CD14-positive monocyte (primary cell): ENCODE data around the gene RHOT1. TPM values are rescaled to one million over a fixed set of nuclear protein-coding genes. Genes with fewer than 3 reads are reported as not detected.
A peak's percentile ranks its signal among the peaks of the same experiment; 100 is the strongest.

ENCODE experiments used
- DNase-seq, 3 donors: peaks; one replicate each; pipeline ENCODE4 v3.0.0-alpha.2; 2011 to 2022
- H2AFZ ChIP-seq: 2 replicates; pipeline ENCODE4 v1.6.0; 2012; ENCODE audit warnings: mild to moderate bottlenecking, low read depth, low read length, inconsistent platforms; ENCODE audit not compliant: insufficient read depth, poor library complexity, severe bottlenecking
- H3K27ac ChIP-seq, 2 donors: 1 replicate in 1 of 2; 2 replicates in 1 of 2; pipeline ENCODE4 v1.5.1; 2012 to 2013; ENCODE audit warnings: low read length in 2 of 2, control low read depth in 1 of 2, inconsistent platforms in 1 of 2, low read depth in 1 of 2, mild to moderate bottlenecking in 1 of 2
- H3K27me3 ChIP-seq, 2 donors: one replicate each; pipeline versions ENCODE4 v1.6.0 to v1.6.1; 2011 to 2013; ENCODE audit warnings: low read length in 2 of 2; ENCODE audit not compliant: control insufficient read depth in 2 of 2, insufficient read depth in 2 of 2
- H3K36me3 ChIP-seq, 2 donors: replicated peaks in 1 of 2; 1 replicate in 1 of 2; 2 replicates in 1 of 2; pipeline versions ENCODE4 v1.5.1 to v1.6.1; 2012 to 2013; ENCODE audit warnings: low read length in 2 of 2, control low read depth in 1 of 2, inconsistent platforms in 1 of 2, mild to moderate bottlenecking in 1 of 2; ENCODE audit not compliant: insufficient read depth in 2 of 2, control insufficient read depth in 1 of 2
- H3K4me1 ChIP-seq, 2 donors: 1 replicate in 1 of 2; 2 replicates in 1 of 2; pipeline versions ENCODE4 v1.5.1 to v1.6.1; 2012 to 2013; ENCODE audit warnings: low read length in 2 of 2, control low read depth in 1 of 2, inconsistent platforms in 1 of 2, mild to moderate bottlenecking in 1 of 2, moderate library complexity in 1 of 2; ENCODE audit not compliant: insufficient read depth in 2 of 2, control insufficient read depth in 1 of 2
- H3K4me2 ChIP-seq: replicated peaks from 2 replicates; pipeline ENCODE3; 2012; ENCODE audit warnings: low read length, moderate library complexity, mild to moderate bottlenecking; ENCODE audit not compliant: poor library complexity, severe bottlenecking; ENCODE audit errors: extremely low read depth
- H3K4me3 ChIP-seq, 3 experiments: fragments of 200-600 bp in 1 of 3; sonication (generic) in 1 of 3; replicated peaks in 1 of 3; 1 replicate in 2 of 3; 2 replicates in 1 of 3; pipeline ENCODE4 v1.5.1; 2011 to 2013; ENCODE audit warnings: low read length in 3 of 3, mild to moderate bottlenecking in 3 of 3, control low read depth in 2 of 3, low read depth in 2 of 3, inconsistent platforms in 1 of 3, moderate library complexity in 1 of 3
- H3K79me2 ChIP-seq: 2 replicates; pipeline ENCODE4 v1.6.0; 2012; ENCODE audit warnings: mild to moderate bottlenecking, control low read depth, inconsistent platforms, low read length, moderate library complexity; ENCODE audit not compliant: insufficient read depth
- H3K9ac ChIP-seq: 2 replicates; pipeline ENCODE4 v1.6.0; 2017; ENCODE audit warnings: low read length, mild to moderate bottlenecking; ENCODE audit not compliant: insufficient read depth, poor library complexity, severe bottlenecking
- H3K9me3 ChIP-seq, 2 donors: replicated peaks in 1 of 2; 1 replicate in 1 of 2; 2 replicates in 1 of 2; pipeline versions ENCODE4 v1.5.1 to v1.6.1; 2012 to 2013; ENCODE audit warnings: low read length in 2 of 2, control low read depth in 1 of 2; ENCODE audit not compliant: control insufficient read depth in 1 of 2, insufficient read depth in 1 of 2
- H4K20me1 ChIP-seq: 2 replicates; pipeline ENCODE4 v1.6.0; 2012; ENCODE audit warnings: mild to moderate bottlenecking, low read length, control low read depth, moderate library complexity; ENCODE audit not compliant: insufficient read depth
- H3K27ac Mint-ChIP-seq, 7 donors: one replicate each; pipeline ENCODE4 v1.8.0; 2020; ENCODE audit warnings: mild to moderate bottlenecking in 7 of 7, mixed read lengths in 7 of 7, moderate library complexity in 6 of 7, inconsistent platforms in 2 of 7
- H3K27me3 Mint-ChIP-seq, 3 donors: one replicate each; pipeline ENCODE4 v1.8.0; 2021 to 2022; ENCODE audit warnings: low read depth in 3 of 3, mild to moderate bottlenecking in 3 of 3, mixed read lengths in 3 of 3, moderate library complexity in 3 of 3, inconsistent platforms in 1 of 3
- H3K36me3 Mint-ChIP-seq, 2 donors: one replicate each; pipeline ENCODE4 v1.8.0; 2020; ENCODE audit warnings: mixed read lengths in 2 of 2, inconsistent platforms in 1 of 2, mild to moderate bottlenecking in 1 of 2
- H3K4me1 Mint-ChIP-seq: one replicate; pipeline ENCODE4 v1.8.0; 2020; ENCODE audit warnings: mild to moderate bottlenecking, mixed read lengths
- H3K4me3 Mint-ChIP-seq, 2 donors: one replicate each; pipeline ENCODE4 v1.8.0; 2020; ENCODE audit warnings: mild to moderate bottlenecking in 2 of 2, mixed read lengths in 2 of 2, moderate library complexity in 1 of 2
- H3K9me3 Mint-ChIP-seq, 7 donors: one replicate each; pipeline ENCODE4 v1.8.0; 2020 to 2022; ENCODE audit warnings: mixed read lengths in 7 of 7, mild to moderate bottlenecking in 6 of 7, moderate library complexity in 6 of 7, inconsistent platforms in 2 of 7
- CTCF ChIP-seq: fragments of 200-600 bp; IDR thresholded peaks from one replicate; pipeline ENCODE4 v1.8.0; 2022; ENCODE audit warnings: antibody characterized with exemption, mild to moderate bottlenecking
- WGBS: methylation state at CpG from one replicate; pipeline ENCODE4 v1.1.5; 2013; ENCODE audit warnings: missing lambda C conversion rate; ENCODE audit not compliant: insufficient coverage; 5-methylcytosine and 5-hydroxymethylcytosine counted together
- intact Hi-C, 2 donors: fragments of 100-400 bp; cut with micrococcal nuclease; formaldehyde crosslinking; loops; one replicate each; pipeline versions ENCODE4 v1.15.0 to v1.15.1; 2023
- polyA plus RNA-seq, 3 donors: library from polyadenylated mRNA; depleted of rRNA in 1 of 3; unstranded in 2 of 3; stranded (reverse) in 1 of 3; fragments of 300-500 nt in 2 of 3; fragments of >200 nt in 1 of 3; fragmentation: Illumina TruSeq in 2 of 3; gene quantifications; 1 replicate in 2 of 3; 2 replicates in 1 of 3; pipeline ENCODE4 v1.2.3, GENCODE V29; 2012 to 2021

The RHOT1 gene
- polyA plus RNA-seq, 3 donors: 45.9 to 60.5 (median 51.9) TPM

- H3K4me2 ChIP-seq: no peak overlapping the region
- peaks cover 68 to 84% of the 10 kb centered on the region in 2 donors for H3K36me3 Mint-ChIP-seq
- H3K4me1 Mint-ChIP-seq: no peaks in the 10 kb centered on the region
- no peaks in the 10 kb centered on the region for H3K9me3 ChIP-seq
- no peak overlapping the region for H2AFZ ChIP-seq
- no peak overlapping the region for H3K4me3 ChIP-seq
- H3K9me3 Mint-ChIP-seq: no peaks in the 10 kb centered on the region
- no peaks in the 10 kb centered on the region for H3K27me3 ChIP-seq
- no peak overlapping the region for H3K9ac ChIP-seq
- H3K27me3 Mint-ChIP-seq: no peaks in the 10 kb centered on the region
- H3K4me1 ChIP-seq: no peaks in the 10 kb centered on the region
- intact Hi-C loops: no loop called here
- WGBS: 100% methylated on average over 5 of the region's 6 CpGs
- H4K20me1 ChIP-seq: no peaks in the 10 kb centered on the region
- no peak overlapping the region for H3K27ac Mint-ChIP-seq
- no peak for DNase-seq
- no peak overlapping the region for H3K27ac ChIP-seq
- H3K79me2 ChIP-seq: no peaks in the 10 kb centered on the region
- TF ChIP-seq CTCF: no peak
- H3K4me3 Mint-ChIP-seq: no peak overlapping the region
- H3K36me3 ChIP-seq: peaks cover 64 to 96% of the 10 kb centered on the region in 2 donors
Observed at GRCh38 chr17:32192379-32192778, 50.1 kb downstream of the RHOT1 start.

GRCh38 chr17:32197987-32198386 is 55.7 kb downstream of the RHOT1 start:
- Histone ChIP-seq H3K27me3 (no peaks in the 10 kb centered on the region), H3K79me2 (no peaks in the 10 kb centered on the region), H3K27ac (no peak overlapping the region), H3K9me3 (no peaks in the 10 kb centered on the region), H3K4me3 (no peak overlapping the region), H2AFZ (no peak overlapping the region), H3K9ac (no peak overlapping the region), H3K4me2 (no peak overlapping the region), H4K20me1 (no peaks in the 10 kb centered on the region), H3K4me1 (no peaks in the 10 kb centered on the region), H3K36me3 (peaks cover 87 to 98% of the 10 kb centered on the region in 2 donors)
- TF ChIP-seq CTCF: no peak
- no peaks in the 10 kb centered on the region for H3K4me1 Mint-ChIP-seq
- no peaks in the 10 kb centered on the region for H3K27me3 Mint-ChIP-seq
- intact Hi-C loops: no loop called here
- WGBS: 80% methylated on average over 1 of the region's 1 CpG
- DNase-seq: no peak
- peaks cover 72 to 91% of the 10 kb centered on the region in 2 donors for H3K36me3 Mint-ChIP-seq
- no peak overlapping the region for H3K4me3 Mint-ChIP-seq
- H3K27ac Mint-ChIP-seq: peak overlapping the region in 1 of 7 donors; percentile 58
- no peaks in the 10 kb centered on the region for H3K9me3 Mint-ChIP-seq
